GM18909 (cell line): ENCODE results near the gene ZSCAN31.
"Not testable (repeated sequence)": the region's sequence is repeated elsewhere in the genome, so short reads cannot be mapped to it uniquely, and the experiment has no call there.

Source experiments
- ATAC-seq: cut with Tn5 transposase; IDR thresholded peaks from one replicate; pipeline ENCODE4 v1.9.1; 2021; ENCODE audit warnings: mild to moderate bottlenecking; ENCODE audit not compliant: unreplicated experiment, poor library complexity

ZSCAN31 gene

DNA sequence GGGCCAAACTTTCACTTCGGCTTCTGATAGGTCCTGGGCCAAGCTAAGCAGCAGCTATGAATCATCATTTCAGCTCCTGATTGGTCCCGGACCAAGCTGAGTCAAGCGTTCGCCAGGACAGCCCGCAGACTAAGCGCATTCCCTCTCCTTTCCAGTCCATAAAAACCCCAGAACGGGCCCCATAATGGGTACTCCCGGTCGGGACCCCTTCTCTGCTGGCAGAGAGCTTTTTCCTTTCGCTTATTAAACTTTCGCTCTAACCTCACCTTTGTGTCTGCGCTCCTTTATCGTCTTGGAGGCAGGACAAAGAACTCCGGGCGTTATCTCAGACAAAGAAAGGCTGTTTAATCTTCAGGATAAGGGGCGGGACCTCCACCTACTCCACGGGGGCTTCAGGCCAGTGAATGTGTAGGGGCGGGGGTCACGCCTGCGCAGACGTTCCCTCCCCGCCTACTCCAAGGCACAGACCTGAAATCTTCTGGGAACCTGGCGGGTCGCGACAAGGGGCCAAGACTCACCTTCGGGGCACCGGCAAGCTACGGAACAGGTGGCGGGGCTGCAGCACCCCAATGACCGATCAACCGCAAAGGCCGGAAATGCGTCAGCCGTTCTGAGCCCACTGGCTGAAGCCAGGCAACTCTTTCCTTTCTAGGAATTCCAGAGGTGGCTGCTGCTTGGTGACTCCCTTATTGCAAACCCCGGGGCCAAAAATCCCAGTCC lies at the start of gene ZSCAN31:
TSS of gene ZSCAN31 (minus strand) at position 585 of the 720 bp plus-strand sequence. CDS start 6,465 bp downstream, outside the sequence.
- peak; percentile 88 for ATAC-seq

DNA sequence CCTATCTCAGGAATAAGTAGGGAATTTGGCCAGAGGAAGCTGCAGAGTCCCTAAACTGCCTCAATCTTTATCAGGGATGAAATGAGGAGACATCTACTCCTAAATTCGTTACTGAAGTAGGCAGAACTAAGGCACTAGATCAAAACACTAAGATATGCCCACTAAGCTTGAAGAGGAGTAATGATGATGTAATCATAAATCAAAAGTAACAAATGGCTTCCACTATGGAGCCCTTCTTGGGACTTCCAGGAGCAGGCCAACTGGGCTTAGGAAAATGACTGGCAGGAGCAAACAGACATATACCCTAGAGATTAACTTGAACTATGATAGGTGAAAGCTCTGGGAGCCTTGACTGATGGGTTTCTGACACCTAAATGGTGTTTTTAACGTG lies 48.2 kb upstream of the ZSCAN31 start:
- no peak for ATAC-seq

DNA sequence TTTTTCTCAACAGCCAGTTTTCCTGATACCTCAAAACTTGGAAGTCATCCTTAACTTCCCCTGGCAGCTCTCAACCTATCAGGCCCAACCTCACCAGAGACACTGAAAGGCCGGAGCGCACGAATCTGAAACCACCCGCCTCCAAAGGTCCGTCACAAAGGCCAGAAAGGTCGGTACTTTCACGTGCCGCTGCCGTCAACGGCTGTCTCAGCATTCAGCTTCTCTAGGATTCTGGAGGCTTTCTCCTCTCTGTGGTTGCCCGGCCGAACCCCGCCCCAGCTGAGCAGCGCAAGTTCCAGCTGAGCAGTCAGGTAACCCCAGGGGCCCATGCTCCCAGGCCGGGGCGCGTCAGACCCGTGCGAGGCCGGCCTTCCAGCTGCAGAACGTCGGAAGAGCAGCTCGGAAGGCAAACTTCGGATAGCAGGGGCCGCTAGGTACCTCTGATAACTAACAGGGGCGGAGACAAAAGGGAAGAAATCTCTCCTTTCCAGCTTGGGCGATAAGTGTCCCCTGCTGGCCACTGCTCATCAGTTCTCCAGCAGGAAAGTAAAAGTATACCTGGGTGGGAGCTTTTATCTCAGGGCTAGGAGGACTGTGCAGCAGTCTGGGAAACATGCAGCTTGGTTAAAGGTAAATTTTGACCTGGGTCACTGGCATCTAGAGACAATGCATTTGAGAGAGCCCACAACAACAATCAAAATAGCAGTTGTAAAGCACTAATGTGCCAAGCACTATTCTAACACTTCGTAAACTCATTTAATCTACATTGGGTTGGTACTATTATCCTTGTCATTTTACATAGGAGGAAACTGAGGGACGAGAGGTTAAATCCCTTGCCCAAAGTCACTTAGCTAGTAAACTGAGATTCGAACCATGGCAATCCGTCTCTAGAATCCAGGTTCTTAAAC lies 47.5 kb upstream of the ZSCAN31 start:
- peak; percentile 94 for ATAC-seq

DNA sequence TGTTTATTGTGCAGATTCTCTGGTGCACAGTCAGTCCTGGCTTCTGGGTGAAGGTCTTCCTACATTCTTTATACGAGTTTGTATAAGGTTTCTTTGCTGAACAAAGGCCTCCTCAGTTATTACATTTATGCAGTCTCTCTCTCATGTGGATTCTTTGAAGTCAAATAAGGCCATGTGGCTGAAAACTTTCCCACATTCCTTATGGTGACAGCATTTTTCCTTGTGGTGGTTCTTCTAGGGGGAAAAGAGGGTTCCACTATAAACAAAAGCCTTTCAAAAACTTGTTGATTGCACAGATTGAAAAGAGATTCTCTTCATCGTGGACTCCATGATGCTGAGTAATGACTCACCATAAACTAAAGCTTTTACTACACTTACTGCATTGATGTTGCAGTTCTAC lies 44.4 kb upstream of the ZSCAN31 start:
- no peak for ATAC-seq

DNA sequence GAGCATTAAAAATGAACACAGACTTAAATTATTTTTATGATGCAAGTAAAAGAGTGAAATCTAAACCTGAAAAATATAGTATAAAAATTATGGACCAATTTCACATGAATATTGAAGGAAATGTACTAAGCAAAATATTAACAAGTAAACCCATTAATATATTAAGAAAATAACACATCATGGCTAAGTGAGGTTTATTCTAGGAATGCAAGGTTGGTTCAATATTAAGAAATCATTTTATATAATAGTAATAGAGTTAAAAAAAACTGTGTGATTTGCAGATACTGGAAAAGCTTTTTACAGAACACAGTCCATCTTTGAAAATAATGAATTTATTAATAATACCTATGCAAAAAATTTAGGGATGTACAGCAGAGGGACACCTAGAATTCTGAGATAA lies 42.7 kb upstream of the ZSCAN31 start:
- ATAC-seq: no peak

DNA sequence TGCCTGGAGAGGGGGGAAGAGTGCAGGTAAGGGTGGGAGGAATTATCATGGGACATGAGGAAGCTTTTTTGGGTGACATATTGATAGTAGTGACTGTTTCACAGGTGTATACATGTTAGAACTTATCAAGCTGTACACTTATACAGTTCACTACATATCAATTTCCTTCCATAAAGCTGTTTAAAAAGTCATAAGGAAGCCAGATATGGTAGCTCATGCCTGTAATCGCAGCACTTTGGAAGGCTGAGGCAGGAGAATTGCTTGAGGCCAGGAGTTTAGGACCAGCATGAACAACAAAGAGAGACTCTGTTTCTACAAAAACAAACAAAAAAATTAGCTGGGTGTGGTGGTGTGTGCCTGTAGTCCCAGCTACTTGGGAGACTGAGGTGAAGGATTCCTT lies 41.9 kb upstream of the ZSCAN31 start:
- ATAC-seq: no peak

DNA sequence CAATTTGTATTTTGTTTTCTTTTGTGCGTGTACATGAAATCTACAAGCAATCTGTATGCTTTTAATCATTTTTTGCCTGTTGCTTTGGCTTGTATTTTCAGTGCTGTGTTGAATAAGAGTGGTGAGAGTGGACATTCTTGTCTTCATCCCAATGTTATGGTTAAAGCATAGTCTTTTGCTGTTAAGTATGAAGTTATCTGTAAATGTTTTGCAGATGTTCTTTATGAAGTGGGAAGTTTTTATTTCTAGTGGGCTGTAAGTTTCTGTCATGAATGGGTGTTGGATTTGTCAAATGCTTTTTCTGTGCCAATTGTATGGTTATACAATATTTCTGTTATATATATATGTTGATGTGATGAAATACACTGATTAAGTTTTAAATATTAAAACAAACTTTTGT lies 38.0 kb upstream of the ZSCAN31 start:
- no peak for ATAC-seq

DNA sequence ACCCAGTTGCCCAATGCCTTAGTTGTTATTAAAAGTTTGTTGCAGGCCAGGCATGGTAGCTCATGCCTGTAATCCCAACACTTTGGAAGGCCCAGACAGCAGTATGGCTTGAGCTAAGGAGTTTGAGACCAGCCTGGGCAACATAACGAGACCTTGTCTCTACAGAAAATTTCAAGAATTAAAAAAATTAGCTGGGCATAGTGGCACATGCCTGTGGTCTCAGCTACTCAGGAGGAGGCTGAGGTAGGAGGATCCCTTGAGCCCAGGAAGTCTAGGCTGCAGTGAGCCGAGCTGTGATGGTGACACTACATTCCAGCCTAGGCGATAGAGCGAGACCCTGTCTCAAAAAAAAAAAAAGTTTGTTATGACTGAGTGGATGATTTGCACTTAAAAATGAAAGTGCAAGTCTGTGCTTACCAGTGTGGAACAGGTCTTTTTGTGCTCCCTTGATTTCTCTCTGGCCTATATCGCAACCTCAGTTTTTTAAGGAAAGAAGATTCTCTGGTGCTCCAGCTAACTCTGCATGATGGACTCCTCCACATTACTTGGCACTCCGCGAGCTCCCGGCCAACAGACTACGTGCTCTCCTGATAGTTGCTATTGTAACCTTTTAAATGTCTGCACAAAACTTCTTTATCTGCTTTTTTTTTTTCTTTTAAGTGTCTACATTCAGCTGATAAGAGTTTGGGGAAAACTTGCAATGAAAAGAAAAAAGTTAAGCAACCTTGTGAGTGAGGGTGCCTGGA lies 35.9 kb upstream of the ZSCAN31 start:
- no peak for ATAC-seq

DNA sequence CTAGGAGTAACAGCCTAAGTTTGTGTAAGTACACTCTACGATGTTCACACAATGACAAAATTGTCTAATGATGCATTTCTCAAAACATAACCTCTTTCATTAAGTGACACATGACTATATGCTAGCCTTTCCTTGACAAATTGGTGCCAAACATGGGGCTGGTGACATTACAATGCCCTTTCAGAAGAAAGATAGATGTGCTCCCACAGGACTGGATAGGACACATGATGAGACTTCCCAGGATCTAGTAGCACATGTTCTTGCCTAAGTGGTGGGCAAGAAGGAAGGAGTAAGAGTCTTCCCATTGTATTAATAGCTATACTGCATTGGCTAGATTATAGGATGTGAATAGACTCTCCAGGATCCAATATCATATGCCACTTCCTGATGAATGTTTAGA lies 35.3 kb upstream of the ZSCAN31 start:
- ATAC-seq: no peak

DNA sequence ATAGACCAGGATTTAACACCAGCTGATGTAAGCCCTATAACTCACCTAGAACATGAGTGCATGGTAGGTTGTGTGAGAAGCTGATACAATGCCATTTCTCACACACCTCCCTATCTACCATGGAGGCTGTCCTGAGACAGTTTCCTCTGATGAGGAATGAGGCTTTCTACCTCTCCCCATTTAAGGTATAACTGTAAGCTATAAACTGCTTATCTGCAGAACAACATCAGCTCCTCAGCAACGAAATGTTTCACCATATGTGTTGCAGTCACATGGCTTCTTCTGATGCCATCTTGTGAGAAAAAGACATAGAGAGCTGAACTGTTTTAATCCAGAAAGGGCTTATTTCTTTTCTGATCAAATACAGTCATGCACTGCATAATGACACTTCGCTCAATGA lies 34.5 kb upstream of the ZSCAN31 start:
- no peak for ATAC-seq

DNA sequence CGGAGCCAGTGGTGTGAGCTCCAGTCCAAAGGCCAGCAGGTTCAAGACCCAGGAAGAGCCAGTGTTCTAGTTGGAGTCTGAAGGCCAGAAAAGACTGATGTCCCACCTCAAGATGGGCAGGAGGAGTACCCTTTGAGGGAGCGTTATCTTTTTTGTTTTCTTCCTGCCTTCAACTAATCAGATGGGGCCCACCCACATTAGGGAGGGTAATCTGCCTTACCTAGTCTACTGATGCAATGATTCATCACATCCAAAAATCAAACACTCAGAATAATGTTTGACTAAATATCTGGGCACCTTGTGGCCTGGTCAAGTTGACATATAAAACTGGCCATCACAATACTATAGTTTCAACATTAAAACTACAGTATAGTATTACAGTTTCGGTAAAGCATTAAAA lies 33.5 kb upstream of the ZSCAN31 start:
- ATAC-seq: no peak

DNA sequence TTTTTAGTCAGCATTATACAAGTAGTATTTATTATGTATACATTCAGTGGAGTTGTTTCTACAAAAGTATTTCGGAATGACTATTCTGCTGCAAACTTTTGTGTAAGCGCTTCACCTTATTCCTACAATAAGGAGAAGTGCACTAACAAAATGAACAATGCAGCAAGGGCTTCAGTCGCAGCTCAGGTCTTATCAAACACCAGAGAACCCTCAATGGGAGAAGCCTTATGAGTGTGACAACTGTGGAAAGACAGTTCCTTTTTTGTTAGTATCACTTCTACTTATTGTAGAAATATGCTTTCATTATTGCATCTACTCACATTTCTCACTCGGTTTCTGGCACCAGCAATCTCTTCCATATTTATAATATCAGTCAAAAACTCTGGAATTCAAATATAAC lies 32.6 kb upstream of the ZSCAN31 start:
- no peak for ATAC-seq

DNA sequence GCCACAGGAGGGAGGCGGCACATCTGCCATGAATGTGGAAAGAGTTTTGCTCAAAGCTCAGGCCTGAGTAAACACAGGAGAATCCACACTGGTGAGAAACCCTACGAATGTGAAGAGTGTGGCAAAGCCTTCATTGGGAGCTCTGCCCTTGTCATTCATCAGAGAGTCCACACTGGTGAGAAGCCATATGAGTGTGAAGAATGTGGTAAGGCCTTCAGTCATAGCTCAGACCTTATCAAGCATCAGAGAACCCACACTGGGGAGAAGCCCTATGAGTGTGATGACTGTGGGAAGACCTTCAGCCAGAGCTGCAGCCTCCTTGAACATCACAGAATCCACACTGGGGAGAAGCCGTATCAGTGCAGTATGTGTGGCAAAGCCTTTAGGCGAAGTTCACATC lies 29.6 kb upstream of the ZSCAN31 start:
- ATAC-seq: not testable (repeated sequence)

DNA sequence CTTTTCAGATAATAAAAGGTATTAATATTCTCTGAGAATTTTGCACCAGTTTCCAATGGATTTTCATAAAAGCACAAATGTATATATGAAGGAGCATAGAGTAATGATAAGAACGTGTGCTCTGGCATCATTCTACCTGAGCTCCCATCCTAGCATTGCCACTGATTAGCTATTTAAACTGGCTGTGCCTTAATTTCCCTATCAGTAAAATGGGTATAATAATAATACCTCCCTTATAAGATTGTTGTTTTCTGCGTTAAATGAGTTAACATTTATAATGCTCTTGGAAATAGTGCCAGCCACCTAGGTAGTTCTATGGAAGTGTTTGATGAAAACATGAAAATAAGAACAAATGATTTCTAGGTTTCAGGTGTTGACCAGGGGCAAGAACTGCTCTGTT lies 25.0 kb upstream of the ZSCAN31 start:
- ATAC-seq: no peak

DNA sequence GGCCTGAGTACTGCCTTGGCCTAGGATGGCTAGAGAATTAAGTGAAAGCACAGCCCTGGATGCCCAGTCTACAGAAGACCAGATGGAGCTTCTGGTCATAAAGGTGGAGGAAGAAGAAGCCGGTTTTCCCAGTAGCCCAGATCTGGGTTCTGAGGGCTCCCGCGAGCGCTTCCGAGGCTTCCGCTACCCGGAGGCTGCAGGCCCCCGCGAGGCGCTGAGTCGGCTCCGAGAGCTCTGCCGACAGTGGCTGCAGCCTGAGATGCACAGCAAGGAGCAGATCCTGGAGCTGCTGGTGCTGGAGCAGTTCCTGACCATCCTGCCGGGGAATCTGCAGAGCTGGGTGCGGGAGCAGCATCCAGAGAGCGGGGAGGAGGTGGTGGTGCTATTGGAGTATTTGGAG lies 23.6 kb upstream of the ZSCAN31 start:
- ATAC-seq: not testable (repeated sequence)

DNA sequence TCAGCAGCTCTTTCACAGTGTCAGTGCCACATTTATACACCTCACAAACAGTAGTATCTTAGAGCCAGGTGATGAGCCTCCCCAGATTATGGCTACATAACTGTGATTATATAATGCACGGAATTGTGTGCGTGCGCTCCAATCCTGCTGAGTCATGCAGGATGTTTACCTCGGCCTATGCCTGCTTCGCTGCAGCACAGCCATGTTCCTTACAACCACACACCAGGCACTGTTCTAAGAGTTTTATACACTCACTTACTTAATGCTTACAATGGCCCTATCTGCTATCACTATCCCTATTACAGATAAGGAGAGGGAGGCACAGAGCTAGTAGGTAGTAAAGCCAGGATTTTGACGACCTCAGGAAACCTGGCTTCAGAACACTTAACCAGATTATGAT lies 21.1 kb upstream of the ZSCAN31 start:
- ATAC-seq: no peak

DNA sequence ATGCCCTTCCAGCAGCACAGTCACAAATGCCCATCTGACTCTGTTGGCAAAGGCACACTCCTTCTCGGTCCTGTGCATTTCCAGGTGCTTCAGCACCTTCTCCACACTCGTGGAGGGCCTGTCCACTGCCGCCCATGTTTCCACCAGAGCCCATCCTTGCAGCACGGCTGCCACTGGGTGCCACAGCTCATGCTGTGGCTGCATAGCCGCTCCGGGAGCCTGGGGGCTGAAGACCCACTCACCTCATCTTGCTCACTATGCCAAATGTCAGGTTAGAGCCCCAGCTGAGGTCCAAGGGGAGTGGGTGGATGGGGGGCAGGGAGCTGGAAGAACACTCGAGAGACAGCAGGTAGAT lies 20.7 kb upstream of the ZSCAN31 start:
- no peak for ATAC-seq

DNA sequence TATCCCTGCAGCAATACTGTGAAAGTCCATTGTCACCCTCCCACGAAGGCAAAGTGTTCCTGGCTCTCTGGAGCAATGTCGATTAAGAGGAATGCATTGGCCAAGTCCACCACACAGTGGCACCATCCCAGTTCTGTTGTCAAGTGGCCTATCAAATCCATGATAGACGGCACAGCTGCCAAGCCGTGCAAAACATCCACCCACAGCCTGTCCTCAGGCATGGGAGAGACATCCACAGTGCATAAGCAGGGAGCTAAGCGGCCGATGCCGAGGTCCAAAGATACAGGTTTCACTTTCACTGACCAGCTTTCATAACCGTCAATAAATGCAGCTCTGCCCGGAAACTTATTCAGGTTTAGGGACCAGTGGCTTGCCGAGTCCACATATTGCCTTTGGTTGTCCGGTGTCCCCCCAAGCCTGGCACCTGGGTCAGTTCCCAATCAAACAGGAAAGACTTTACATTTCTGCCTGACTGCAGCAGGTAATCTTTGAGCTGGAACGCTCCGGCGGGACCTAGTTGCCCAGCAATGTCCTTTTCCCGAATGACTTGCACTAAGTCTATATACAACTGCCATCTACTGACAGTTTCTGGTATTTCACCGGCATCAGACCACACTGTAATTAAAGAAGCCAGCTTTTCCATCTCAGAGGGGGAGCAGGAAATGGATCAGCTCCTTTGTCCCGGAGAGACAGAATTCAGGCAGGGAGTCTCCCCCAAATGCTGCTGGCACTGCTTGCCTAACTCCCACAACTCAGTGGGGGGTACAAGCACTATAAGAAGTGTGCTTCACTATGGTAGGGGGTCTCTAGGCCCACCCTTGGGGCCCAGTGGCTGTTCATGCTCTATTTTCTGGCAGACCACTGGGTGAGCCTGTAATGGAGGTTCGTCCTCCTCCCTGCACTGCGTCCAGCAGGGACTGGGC lies 20.1 kb upstream of the ZSCAN31 start:
- peak; percentile 71 for ATAC-seq

DNA sequence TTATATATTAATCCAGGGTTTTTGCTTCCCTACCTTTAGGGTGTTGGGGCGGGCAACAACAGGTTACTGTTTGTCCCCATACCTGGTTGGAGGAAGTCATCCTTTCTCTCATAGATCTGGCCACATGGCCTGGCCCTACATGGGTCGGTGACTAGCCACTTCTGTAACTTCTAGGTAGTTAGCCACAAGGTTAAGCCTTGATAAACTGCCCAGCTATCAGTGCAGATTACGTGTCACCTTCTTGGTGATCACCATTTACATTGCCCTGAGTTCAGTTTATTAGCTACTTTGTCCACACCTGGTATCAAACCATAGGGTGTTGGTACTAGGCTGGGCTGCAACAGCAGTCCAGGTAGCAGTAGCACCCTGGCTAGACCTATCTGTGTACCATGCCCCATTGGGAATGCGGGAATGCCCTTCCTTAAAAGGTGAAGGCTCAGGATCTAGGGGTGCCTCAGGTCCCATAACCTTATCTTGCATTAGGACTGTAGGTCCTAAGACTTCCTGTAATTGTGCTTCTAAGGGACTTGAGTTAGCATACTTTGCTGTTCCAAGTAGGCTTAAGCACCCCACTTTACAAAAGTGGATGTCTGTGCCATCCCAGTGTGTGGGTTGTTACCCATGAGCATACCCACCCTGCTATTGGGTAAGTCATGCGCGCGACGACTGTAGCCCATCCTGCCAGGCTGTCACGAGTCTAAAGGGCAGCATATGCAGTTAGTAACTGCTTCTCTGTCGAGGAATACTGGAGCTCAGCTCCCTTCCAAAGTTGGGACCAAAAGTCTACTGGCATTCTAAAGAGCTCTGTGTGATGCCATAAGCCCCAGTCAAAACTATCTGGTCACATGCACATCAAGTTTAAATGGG lies 19.0 kb upstream of the ZSCAN31 start:
- ATAC-seq: no peak
